ENCODE measurements around the gene DYNLT5.
"Not testable (repeated sequence)": the region's sequence is repeated elsewhere in the genome, so short reads cannot be mapped to it uniquely, and the experiment has no call there.

DNA sequence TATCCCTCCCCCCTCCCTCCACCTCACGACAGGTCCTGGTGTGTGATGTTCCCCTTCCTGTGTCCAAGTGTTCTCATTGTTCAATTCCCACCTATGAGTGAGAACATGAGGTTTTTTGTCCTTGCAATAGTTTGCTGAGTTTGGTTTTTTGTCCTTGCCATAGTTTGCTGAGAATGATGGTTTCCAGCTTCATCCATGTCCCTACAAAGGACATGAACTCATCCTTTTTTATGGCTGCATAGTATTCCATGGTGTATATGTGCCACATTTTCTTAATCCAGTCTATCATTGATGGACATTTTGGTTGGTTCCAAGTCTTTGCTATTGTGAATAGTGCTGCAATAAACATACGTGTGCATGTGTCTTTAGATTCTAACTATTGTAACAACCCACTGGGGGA is 43.6 kb downstream of the DYNLT5 start:
- not testable (repeated sequence) for TF ChIP-seq HOXA7 (CRISPR knock-in tag; IDR thresholded peaks at IDR 0.05); RCOR1 (IDR thresholded peaks at IDR 0.05; ENCODE audit: low read depth, low read length); E2F6 (IDR thresholded peaks at IDR 0.05; ENCODE audit: borderline replicate concordance, low read depth); POLR2A (IDR thresholded peaks at IDR 0.05; ENCODE audit: low read length); JUNB (IDR thresholded peaks at IDR 0.05); NR3C1 (IDR thresholded peaks at IDR 0.05); CEBPB (IDR thresholded peaks at IDR 0.05); KDM1A (IDR thresholded peaks at IDR 0.05; ENCODE audit: low read depth); POLR2AphosphoS2 (conservative IDR thresholded peaks at IDR 0.05; ENCODE audit: low read length); ESRRA (IDR thresholded peaks at IDR 0.05; ENCODE audit: borderline replicate concordance, low read length); SMC3 (IDR thresholded peaks at IDR 0.05)
- TF ChIP-seq, protein P1, sequence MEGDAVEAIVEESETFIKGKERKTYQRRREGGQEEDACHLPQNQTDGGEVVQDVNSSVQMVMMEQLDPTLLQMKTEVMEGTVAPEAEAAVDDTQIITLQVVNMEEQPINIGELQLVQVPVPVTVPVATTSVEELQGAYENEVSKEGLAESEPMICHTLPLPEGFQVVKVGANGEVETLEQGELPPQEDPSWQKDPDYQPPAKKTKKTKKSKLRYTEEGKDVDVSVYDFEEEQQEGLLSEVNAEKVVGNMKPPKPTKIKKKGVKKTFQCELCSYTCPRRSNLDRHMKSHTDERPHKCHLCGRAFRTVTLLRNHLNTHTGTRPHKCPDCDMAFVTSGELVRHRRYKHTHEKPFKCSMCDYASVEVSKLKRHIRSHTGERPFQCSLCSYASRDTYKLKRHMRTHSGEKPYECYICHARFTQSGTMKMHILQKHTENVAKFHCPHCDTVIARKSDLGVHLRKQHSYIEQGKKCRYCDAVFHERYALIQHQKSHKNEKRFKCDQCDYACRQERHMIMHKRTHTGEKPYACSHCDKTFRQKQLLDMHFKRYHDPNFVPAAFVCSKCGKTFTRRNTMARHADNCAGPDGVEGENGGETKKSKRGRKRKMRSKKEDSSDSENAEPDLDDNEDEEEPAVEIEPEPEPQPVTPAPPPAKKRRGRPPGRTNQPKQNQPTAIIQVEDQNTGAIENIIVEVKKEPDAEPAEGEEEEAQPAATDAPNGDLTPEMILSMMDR (IDR thresholded peaks at IDR 0.05): not testable (repeated sequence)
- TF ChIP-seq, protein P2, sequence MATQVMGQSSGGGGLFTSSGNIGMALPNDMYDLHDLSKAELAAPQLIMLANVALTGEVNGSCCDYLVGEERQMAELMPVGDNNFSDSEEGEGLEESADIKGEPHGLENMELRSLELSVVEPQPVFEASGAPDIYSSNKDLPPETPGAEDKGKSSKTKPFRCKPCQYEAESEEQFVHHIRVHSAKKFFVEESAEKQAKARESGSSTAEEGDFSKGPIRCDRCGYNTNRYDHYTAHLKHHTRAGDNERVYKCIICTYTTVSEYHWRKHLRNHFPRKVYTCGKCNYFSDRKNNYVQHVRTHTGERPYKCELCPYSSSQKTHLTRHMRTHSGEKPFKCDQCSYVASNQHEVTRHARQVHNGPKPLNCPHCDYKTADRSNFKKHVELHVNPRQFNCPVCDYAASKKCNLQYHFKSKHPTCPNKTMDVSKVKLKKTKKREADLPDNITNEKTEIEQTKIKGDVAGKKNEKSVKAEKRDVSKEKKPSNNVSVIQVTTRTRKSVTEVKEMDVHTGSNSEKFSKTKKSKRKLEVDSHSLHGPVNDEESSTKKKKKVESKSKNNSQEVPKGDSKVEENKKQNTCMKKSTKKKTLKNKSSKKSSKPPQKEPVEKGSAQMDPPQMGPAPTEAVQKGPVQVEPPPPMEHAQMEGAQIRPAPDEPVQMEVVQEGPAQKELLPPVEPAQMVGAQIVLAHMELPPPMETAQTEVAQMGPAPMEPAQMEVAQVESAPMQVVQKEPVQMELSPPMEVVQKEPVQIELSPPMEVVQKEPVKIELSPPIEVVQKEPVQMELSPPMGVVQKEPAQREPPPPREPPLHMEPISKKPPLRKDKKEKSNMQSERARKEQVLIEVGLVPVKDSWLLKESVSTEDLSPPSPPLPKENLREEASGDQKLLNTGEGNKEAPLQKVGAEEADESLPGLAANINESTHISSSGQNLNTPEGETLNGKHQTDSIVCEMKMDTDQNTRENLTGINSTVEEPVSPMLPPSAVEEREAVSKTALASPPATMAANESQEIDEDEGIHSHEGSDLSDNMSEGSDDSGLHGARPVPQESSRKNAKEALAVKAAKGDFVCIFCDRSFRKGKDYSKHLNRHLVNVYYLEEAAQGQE (IDR thresholded peaks at IDR 0.05): not testable (repeated sequence)
- TF ChIP-seq, protein P3, sequence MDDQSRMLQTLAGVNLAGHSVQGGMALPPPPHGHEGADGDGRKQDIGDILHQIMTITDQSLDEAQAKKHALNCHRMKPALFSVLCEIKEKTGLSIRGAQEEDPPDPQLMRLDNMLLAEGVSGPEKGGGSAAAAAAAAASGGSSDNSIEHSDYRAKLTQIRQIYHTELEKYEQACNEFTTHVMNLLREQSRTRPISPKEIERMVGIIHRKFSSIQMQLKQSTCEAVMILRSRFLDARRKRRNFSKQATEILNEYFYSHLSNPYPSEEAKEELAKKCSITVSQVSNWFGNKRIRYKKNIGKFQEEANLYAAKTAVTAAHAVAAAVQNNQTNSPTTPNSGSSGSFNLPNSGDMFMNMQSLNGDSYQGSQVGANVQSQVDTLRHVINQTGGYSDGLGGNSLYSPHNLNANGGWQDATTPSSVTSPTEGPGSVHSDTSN (IDR thresholded peaks at IDR 0.05): not testable (repeated sequence)

Data from A549 (cell line).